Germinal center (tissue), 1 donor: ENCODE data around the gene TAMM41.
A peak's percentile ranks its signal among the peaks of the same experiment; 100 is the strongest.
"Not testable (repeated sequence)": the region's sequence is repeated elsewhere in the genome, so short reads cannot be mapped to it uniquely, and the experiment has no call there.

Source experiments
- DNase-seq: peaks from one replicate; pipeline ENCODE4 v3.0.0; 2012; ENCODE audit warnings: mixed read lengths, low spot score

Gene TAMM41

GRCh38 chr3:11846281-11847266, at the start of gene TAMM41:
TSS of gene TAMM41 (minus strand) at chr3:11846885. CDS start at chr3:11846636, 249 bp downstream.
- DNase-seq = peak; percentile 89

- DNase-seq = no peak
Measured at GRCh38 chr3:11878837-11879236, 32.2 kb upstream of the TAMM41 start.

- not testable (repeated sequence) for DNase-seq
Measured at GRCh38 chr3:11874707-11875106, 28.0 kb upstream of the TAMM41 start.

- not testable (repeated sequence) for DNase-seq
Measured at GRCh38 chr3:11863739-11864138, 17.1 kb upstream of the TAMM41 start.

GRCh38 chr3:11862584-11862983, 15.9 kb upstream of the TAMM41 start:
- not testable (repeated sequence) for DNase-seq

- DNase-seq = not testable (repeated sequence)
Measured at GRCh38 chr3:11862145-11862544, 15.5 kb upstream of the TAMM41 start.

GRCh38 chr3:11860213-11860612, 13.5 kb upstream of the TAMM41 start:
- not testable (repeated sequence) for DNase-seq

- DNase-seq = no peak
Measured at GRCh38 chr3:11853450-11853849, 6.8 kb upstream of the TAMM41 start.

- DNase-seq = no peak
Measured at GRCh38 chr3:11850003-11850402, 3.3 kb upstream of the TAMM41 start.

- DNase-seq = peak; percentile 3
Measured at GRCh38 chr3:11847607-11848006, 922 bp upstream of the TAMM41 start.

GRCh38 chr3:11845651-11846050, 1.0 kb downstream of the TAMM41 start:
- peak; percentile 48 for DNase-seq

- no peak for DNase-seq
Measured at GRCh38 chr3:11844891-11845290, 1.8 kb downstream of the TAMM41 start.

GRCh38 chr3:11835028-11835639, 11.6 kb downstream of the TAMM41 start:
- DNase-seq = peak; percentile 20

GRCh38 chr3:11832981-11833905, 13.4 kb downstream of the TAMM41 start:
- DNase-seq = no peak

GRCh38 chr3:11829416-11829815, 17.3 kb downstream of the TAMM41 start:
- no peak for DNase-seq

GRCh38 chr3:11826628-11827265, 19.9 kb downstream of the TAMM41 start:
- no peak for DNase-seq

GRCh38 chr3:11825301-11825700, 21.4 kb downstream of the TAMM41 start:
- DNase-seq = no peak

- DNase-seq = no peak
Measured at GRCh38 chr3:11820531-11821041, 26.1 kb downstream of the TAMM41 start.

GRCh38 chr3:11819146-11819689, 27.5 kb downstream of the TAMM41 start:
- no peak for DNase-seq

GRCh38 chr3:11818033-11818432, 28.7 kb downstream of the TAMM41 start:
- no peak for DNase-seq

- no peak for DNase-seq
Measured at GRCh38 chr3:11815111-11815510, 31.6 kb downstream of the TAMM41 start.
